NCI-H748 (cell line): Measurements from ENCODE around the gene CYB5B.

Experiments
- DNase-seq: peaks from one replicate; lab custom pipeline; 2025; ENCODE audit not compliant: unreplicated experiment; lab: John Stamatoyannopoulos, UW

The CYB5B gene

GRCh38 chr16:69514356-69514755 lies 89.9 kb downstream of the CYB5B start:
- no peak for DNase-seq
